ENCODE data around the gene FAM43B.

DNA sequence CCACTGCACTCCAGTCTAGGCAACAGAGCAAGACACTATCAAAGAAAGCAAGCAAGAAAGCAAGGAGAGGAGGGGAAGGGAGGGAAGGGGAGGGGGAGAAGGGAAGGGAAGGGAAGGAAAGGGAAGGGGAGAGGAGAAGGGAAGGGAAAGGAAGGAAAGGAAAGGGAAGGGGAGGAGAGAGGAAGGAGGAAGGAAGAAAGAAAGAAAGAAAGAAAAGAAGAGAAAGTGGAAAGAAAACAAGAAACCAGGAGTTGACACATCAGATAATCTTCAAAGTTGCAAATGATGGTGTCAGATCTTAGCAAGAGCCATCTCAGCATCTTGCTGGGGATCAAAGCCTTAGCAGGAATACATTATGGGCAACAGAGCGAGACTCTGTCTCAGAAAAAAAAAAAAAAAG lies 21.6 kb downstream of the FAM43B start:
- TF ChIP-seq EZH2 (IDR thresholded peaks at IDR 0.05; ENCODE audit: insufficient read depth, poor library complexity, severe bottlenecking) (no peak), EZH2phosphoT487 (IDR thresholded peaks at IDR 0.05; ENCODE audit: insufficient read depth, low read depth) (no peak)
